Activated CD8-positive, alpha-beta memory T cell treated with anti-CD3 and anti-CD28 coated beads, Interleukin-2, amount 50 U/mL, for 24 hours (primary cell): Measurements from ENCODE around the gene SYT9.

ENCODE experiments used
- DNase-seq: peaks from one replicate; pipeline ENCODE4 v3.0.0-alpha.2; 2020; ENCODE audit errors: extremely low read depth

SYT9 gene

GRCh38 chr11:7423946-7424345, 172.2 kb downstream of the SYT9 start:
- no peak for DNase-seq

- no peak for DNase-seq
Measured at GRCh38 chr11:7427733-7428132, 176.0 kb downstream of the SYT9 start.

DNA sequence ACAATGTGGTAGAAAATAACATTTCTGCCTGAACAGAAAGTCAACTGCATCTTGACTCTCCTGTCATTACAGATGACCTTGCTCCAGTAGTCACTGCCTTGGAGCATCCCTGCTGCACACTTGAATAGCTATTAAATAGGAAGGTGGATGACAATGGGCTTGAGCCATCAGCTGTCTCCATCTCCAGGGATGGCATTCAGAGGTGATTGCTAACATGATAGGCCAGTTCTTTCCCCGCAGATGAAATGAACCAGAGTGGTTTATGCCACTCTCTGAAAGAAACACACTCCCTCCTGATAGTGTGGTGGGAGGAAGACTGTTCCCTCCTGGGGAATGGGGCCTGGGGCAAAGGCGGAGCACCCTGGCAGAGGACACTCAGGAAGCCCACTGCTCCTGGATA, 176.5 kb downstream of the SYT9 start:
- DNase-seq, result no peak

GRCh38 chr11:7430496-7430895, 178.8 kb downstream of the SYT9 start:
- DNase-seq, result no peak

DNA sequence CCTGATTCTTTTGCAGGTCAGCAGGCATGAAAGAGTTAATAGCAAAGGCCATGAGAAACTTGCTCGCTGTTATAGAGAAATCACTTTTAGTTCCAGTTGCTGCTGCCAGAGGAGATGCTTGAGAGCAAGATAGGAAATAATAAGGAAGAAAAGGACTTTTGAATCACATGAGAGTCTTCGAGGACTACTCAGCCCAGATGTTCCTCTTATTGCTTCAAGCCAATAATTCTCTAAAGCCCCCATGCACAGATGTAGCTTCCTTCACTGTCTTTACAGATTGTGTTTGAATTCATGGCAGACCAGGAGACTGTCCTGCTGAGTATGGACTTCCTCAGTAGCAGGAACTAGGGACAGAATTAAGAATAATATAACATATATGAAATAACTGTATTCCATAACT, 183.5 kb downstream of the SYT9 start:
- DNase-seq, result no peak

- no peak for DNase-seq
Measured at GRCh38 chr11:7436146-7436545, 184.4 kb downstream of the SYT9 start.

DNA sequence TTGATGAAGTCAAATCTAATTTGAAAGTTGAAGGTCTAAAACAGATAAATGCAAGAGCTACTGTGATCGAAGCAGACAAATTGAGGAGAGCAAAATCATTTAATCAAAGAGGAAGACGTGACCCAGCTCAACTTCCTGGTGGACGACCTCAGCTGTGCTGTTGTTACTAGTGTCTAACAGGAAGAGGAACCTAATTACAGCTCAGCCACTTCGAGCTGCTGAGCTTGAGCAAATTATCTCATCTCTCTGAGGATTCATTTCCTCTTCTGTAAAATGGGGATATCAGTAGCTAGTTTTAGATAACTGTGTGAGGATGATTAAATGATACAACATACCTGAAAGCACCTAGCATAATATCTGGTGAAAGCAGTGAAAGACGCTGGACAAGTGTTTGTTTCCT, 185.0 kb downstream of the SYT9 start:
- DNase-seq, result no peak

GRCh38 chr11:7437696-7438095, 186.0 kb downstream of the SYT9 start:
- DNase-seq, result no peak

- no peak for DNase-seq
Measured at GRCh38 chr11:7439746-7440320, 188.1 kb downstream of the SYT9 start.

DNA sequence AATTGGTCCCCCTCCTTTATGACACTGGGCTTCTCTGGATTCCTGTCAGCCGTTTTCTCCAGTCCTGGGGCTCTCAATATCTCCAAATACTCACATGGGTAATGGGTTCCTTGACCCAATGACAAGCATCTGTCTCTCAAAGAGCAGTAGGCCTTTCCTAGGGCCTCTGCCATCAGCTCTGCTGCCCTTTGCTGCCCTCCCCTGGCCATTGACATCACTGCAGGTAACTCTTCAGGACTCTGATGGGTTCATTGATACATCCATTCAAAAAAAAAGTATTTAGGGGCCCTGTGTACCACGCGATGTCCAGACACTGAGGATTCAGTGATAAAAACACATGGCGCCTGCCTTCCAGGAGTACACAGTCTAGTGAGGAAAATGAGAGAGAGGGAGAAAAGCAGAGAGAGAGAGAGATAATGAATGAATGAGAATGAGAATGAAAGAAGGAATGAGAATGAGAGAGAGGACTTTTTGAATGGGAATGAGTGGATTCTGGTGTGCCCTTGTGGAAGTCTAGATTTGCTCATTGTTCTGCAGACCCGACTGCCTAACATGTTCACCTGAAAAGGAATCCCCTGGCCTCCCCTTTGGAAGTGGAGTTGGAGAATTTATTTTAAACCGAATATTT, 191.0 kb downstream of the SYT9 start:
- DNase-seq, result peak; percentile 51

- DNase-seq, result no peak
Measured at GRCh38 chr11:7444091-7444981, 192.6 kb downstream of the SYT9 start.

DNA sequence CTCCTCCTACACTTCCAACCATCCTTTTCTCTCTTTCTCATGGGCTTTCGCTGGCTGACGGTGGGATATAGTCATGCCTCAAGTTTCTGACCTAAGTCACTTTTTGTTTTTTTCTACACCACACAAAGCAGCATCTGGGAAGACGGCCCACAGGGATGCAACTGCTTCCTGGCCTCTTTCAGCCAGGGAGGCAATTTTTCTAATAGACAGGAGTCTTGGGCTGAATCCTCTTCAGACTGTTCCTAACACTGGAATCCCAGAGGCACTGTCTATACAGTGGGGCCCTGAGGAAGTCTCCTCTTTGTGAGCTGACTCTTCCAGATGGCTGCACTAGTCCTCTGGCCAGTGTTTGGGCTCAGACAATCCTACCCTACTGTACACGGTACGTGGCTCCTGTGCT, 193.9 kb downstream of the SYT9 start:
- no peak for DNase-seq

- DNase-seq, result no peak
Measured at GRCh38 chr11:7448201-7448600, 196.5 kb downstream of the SYT9 start.

GRCh38 chr11:7449211-7449840, 197.6 kb downstream of the SYT9 start:
- no peak for DNase-seq

DNA sequence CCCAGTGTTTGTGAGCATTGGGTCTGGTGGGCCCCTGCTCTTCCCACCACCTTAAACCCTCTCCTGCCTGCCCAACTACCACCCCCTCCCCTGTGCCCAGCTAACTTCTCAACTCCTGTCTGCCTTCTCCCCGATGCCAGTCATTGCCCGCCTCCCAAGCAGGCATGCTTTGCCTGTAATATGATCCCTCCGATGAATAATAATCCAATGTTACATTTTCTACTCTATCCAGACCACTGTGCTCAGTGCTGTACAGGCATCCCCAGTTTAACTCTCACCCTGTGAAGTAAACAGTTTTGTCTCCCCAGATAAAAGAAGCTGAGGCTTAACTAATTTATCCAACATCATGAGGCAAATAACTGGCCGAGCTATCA, 198.1 kb downstream of the SYT9 start:
- DNase-seq, result no peak

GRCh38 chr11:7450836-7451235, 199.1 kb downstream of the SYT9 start:
- DNase-seq, result no peak

GRCh38 chr11:7451520-7451919, 199.8 kb downstream of the SYT9 start:
- no peak for DNase-seq

GRCh38 chr11:7451952-7452494, 200.3 kb downstream of the SYT9 start:
- no peak for DNase-seq

- no peak for DNase-seq
Measured at GRCh38 chr11:7454854-7455253, 203.2 kb downstream of the SYT9 start.

DNA sequence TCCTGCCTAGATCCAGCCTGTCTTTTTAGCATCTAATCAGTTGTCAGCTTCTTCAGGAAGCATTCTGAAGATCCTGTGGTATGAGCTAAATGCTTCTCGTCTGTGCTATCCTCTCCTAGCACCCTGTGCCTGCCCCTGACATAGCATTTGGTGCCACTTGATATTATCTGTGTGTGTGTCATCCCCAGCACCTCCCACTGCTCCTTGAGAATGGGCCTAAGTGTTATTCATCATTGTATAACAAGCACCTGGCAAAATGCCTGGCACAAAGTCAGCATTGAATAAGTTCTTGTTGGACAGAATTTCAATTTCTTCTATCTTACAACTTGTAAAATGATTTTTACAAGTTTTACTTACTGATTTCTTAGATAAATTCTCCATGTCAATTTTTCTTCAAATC, 205.5 kb downstream of the SYT9 start:
- DNase-seq, result no peak

GRCh38 chr11:7462706-7463105, 211.0 kb downstream of the SYT9 start:
- no peak for DNase-seq

DNA sequence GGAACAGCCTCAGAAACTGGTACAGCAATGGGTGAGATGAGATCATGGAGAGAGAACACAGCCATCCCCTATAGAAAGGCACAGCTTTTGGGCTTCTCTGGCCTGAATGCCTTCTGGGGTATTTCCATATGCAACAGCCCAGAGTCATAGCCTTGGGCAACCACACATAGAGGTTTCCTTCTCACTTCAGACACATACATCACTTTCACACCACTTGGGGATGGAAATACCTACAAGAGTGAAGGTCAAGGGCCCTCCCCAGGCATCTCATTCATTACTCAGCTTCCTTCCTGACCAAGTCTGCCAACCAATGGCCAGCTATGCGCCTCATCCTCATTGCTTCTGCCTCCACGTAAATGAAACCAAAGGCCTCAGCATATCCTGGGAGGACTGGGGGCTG, 215.9 kb downstream of the SYT9 start:
- no peak for DNase-seq
